GM18868 (cell line): ENCODE results near the gene ZNF586.
"Not testable (repeated sequence)": the region's sequence is repeated elsewhere in the genome, so short reads cannot be mapped to it uniquely, and the experiment has no call there.

Experiments used
- ATAC-seq: cut with Tn5 transposase; IDR thresholded peaks from one replicate; pipeline ENCODE4 v1.9.1; 2021; ENCODE audit warnings: mild to moderate bottlenecking, moderate library complexity; ENCODE audit not compliant: unreplicated experiment

Gene ZNF586

DNA sequence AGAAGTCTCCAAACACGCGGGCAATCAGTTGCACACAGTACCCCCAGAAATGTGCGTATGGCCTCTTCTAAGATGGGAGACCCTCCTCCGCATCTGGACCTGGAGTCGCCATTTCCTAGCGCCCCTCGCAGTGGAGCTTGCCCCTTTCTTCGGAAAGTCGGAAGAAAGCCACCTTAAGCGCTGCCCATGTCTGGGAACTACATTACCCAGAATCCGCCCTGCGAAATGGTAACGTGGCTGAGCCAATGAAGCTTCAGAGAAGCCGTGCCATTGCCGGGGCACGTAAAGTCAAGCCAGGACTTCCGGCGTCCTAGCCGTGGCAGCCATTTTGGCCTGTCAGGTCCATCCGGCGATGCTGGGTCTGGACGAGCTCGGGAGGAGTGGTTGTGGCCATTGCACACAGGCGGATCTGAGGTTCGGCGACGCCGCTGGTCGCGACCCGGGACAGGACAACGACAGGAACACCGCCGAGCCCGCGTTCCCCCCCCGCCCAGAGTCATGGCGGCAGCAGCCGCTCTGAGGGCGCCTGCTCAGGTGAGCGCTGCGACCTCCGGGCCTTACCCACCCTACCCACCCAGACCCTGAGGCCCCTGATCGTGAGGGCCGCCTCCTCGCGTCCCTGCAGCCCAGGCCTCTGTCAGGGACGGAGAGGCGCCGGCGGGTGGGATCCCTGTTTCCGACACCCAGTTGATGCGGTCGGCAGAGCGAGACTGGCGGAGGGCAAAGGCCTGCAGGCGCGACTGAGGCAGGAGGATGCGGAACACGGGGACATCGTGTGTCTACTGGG, at the start of gene ZNF586:
Gene ZNF586 (plus strand): TSS at position 332 of the 787 bp plus-strand sequence. CDS start 167 bp downstream, at position 499.
- ATAC-seq: peak; percentile 99

DNA sequence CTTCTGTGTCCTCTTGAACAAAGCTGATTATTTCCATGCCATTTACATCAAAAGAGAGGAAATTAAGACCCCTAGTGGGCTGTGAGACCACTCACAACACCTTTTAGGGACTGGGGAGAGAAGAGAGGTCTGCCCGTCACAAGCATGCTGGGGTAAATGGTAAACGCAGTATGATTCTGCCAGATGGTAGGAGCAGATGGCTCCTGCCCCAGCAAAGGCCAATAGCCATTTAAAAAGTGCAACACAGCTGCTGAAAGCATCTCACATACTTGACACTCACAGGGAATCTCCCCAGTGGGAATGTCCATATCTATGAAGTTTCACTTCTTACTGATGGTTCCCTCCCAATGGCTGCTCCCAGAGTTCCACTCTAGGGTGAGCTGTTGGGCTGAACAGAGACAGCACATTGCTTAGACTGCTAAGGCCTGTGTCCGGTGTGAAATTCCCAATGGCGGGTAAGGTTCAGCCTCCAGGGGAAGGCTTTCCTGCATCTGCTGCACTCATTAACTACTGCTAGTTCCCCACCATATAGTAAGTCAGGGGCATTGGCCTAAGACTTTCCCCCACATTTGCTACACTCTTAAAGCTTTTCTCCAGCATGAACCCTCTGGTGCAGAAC, 49.5 kb upstream of the ZNF586 start:
- no peak for ATAC-seq

DNA sequence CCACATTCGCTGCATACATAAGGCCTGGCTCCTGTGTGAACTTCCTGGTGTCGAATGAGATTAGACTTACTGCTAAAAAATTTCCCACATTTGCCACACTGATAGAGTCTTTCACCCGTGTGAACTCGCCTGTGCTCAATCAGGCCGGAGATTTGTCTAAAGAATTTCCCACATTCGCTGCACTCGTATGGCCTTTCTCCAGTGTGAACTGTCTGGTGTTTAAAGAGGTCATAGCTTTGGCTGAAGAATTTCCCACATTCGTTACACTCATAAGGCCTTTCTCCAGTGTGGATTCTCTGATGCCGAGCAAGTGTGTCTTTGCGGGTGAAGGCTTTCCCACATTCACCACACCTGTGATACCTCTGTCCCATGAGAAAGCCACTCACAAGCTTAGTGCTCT, 48.6 kb upstream of the ZNF586 start:
- ATAC-seq: no peak

DNA sequence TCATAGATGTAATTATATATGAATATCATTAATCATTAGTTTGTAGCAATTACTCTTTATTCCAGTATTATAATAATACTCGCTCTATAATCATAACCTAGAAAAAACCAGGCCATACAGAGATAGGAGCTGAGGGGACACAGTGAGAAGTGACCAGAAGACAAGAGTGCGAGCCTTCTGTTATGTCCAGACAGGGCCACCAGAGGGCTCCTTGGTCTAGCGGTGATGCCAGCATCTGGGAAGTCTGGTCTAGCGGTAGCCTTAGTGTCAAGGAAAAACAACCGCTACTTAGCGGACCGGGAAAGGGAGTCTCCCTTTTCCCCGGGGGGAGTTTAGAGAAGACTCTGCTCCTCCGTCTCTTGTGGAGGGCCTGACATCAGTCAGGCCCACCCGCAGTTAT, 31.2 kb upstream of the ZNF586 start:
- ATAC-seq: not testable (repeated sequence)

DNA sequence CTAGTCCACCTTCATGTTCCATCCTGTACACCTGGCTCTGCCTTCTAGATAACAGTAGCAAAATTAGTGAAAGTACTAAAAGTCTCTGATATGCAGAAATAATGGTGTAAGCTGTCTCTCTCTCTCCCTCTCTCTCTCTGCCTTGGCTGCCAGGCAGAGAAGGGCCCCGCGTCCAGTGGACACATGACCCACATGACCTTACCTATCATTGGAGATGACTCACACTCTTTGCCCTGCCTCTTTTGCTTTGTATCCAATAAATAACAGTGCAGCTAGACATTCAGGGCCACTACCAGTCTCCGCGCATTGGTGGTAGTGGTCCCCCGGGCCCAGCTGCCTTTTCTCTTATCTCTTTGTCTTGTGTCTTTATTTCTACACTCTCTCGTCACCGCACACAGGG, 30.7 kb upstream of the ZNF586 start:
- ATAC-seq: not testable (repeated sequence)

DNA sequence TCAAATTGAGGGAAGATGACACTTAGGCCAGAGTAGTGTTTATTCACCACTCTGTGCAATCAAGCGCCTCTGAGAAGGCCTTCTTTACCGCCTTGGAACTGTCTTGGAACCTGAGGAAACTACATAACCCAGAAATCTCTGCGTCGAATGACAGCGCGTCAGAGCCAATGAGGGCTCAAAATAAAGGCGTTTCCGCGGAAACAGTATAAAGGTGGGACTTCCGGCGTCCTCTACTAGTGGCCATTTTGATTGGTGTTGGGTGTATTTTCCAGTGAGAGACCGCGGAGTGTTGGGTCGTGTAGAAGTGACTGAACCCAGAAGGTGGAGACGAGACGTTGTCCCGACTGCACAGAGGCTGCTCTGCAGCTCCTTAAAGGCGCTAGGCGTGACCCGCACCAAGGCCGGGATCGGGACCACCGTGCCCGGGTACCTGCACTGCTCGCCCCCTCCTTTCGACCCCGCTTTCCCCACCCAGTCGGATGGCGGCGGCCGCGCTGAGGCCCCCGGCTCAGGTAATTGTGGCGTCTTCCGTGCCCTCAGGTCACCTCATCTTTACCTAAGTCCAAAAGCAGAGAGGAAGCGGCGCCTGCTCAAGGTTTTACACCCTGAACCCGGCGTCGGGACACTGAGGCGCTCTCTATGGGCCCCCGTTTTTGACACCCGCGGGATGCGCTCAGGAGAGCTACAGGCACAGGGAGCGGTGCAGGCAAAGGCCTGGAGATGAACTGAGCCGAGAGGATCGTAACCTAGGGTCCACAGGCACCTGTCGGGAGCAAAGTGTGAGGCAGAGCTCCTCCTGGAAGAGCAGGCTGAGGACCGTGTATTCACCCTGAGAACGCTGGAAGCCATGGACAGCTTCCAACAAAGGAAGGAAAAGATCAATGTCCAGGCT, 22.6 kb upstream of the ZNF586 start, which contains the start of gene ZNF776:
Gene ZNF776 (plus strand): TSS at position 236 of the 892 bp plus-strand sequence. CDS start 244 bp downstream, at position 480.
- peak; percentile 96 for ATAC-seq

DNA sequence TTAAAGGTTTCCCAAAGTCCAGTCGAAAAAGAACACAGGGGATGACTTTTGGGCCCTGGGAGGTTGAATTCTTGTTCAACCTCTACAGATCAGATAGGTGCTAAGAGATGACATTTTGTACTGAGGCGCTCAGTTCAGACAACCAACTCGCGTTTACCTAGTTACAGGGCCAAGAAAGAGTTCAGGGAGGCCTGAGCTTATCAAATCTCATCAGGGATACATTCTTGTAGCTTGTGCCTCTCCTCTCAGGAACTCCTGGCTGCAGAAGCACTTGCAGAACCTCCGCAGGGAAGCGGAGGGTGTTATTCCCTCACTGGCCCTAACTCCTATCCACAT, 22.0 kb upstream of the ZNF586 start:
- ATAC-seq: no peak

DNA sequence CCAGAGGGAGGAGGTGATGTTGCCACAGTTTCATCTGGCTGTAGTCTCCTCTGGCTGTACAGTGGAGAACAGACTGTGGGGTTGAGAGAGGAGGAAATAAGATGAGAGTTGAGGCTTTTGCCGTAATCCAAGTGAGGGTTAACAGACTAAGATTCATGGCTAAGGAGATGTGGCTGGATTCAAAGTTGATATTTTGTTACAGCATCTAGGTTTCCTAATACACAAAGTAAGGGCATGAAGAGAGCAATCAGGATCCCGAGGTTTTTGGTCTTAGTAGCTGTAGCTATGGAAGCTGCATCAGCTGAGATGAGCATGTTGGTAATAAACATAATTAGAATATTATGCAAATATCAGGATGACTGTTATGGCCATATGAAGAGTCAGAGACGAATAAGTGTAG, 21.4 kb upstream of the ZNF586 start:
- ATAC-seq: no peak

DNA sequence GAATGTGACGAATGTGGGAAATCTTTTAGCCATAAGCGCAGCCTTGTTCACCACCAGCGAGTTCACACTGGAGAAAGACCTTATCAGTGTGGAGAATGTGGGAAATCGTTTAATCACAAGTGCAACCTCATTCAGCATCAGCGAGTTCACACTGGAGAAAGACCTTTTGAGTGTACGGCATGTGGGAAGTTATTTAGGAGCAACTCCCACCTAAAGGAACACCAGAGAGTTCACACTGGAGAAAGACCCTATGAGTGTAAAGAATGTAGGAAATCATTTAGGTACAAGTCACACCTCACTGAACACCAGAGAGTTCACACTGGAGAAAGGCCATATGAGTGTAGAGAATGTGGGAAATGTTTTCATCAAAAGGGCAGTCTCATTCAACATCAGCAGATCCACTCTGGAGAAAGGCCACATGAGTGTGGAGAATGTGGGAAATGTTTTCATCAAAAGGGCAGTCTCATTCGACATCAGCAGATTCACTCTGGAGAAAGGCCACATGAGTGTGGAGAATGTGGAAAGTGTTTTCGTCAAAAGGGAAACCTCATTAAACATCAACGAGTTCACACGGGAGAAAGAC, 15.3 kb upstream of the ZNF586 start:
- no peak for ATAC-seq

DNA sequence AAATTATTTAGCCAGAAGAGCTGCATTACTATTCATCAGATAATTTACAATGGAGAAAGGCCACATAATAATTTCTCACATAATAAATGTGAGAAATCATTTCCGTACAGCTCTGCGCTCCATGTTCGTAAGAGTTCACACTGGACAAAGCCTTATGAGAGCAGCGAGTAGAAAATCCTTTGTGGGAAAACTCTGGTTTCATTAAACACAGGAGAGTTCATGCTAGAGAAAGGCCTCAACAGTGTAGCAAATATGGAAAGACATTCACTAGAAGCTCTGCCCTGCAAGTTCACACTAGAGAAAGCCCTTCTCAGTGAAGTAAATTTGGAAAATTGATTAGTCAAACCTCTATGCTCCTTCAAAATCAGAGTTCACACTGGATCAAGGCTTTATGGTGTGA, 14.4 kb upstream of the ZNF586 start:
- no peak for ATAC-seq

DNA sequence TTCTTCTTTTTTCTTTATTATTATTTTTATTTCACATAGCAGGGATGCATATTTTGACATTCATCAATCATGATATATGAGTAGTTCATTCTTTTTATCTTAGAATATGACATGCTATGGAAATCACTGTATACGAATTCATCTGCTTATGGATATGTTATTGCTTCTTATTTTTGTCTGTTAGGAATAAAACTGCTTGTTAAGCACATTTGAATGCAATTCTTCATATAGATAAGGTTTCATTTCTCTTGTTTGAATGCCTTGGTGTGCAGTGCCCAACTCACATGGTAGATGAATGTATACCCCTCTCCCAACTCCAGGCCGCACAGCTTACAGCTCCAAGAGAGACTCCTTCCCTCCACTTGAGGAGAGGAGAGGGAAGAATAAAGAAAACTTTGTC, 11.5 kb upstream of the ZNF586 start:
- ATAC-seq: no peak

DNA sequence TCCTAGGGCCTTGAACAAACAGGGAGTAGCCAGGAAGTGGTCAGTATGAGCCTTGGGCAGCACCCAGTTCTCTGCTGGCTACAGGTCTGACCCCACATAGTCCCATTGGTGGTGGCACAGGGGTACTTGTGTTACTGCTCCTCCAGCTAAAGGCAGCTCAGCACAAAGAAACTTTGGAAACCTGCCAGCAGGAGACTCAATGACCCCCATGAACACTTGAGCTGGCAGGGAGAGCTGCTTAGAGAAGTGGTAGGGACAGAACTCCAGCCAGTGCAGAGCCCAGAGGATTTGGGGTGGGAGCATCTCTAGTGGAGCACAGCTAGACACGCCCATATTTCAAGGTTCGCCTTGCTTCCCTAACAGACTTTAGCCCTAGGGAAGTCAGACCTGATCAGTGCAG, 10.4 kb upstream of the ZNF586 start:
- ATAC-seq: no peak

DNA sequence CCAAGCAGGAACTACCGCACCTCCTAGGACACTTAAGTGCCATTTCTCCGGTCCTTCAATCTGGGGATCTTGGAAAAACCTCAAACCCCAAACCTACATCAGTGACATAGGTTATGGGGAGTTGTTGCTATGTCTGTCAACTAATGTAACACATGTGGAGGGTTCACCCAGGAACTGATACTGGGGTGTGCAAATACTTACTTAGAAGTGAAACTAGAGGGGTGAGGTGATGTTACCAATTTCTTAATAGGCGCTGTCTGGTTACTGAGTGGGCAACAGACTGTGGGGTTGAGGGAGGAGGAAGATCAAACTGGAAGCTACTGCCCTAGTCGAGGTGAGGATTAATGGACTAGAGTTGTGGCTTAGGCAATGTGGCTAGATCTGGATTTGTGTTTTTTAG, 1.9 kb downstream of the ZNF586 start:
- ATAC-seq: no peak

DNA sequence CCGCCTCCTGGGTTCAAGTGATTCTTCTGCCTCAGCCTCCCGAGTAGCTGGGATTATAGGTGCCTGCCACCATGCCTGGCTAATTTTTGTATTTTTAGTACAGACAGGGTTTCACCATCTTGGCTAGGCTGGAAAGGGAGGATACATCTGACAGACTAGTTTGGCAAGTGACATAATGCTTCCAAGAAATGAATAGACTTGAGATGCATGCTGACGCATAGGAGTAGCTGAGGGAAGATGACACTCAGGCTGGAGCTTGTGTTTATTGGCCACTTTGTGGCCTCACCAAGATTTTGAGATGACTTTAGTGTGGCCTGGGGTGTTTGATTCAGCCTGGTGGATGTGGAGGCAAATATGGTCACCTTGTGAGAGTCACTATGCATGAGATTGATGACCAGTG, 4.0 kb downstream of the ZNF586 start:
- no peak for ATAC-seq

DNA sequence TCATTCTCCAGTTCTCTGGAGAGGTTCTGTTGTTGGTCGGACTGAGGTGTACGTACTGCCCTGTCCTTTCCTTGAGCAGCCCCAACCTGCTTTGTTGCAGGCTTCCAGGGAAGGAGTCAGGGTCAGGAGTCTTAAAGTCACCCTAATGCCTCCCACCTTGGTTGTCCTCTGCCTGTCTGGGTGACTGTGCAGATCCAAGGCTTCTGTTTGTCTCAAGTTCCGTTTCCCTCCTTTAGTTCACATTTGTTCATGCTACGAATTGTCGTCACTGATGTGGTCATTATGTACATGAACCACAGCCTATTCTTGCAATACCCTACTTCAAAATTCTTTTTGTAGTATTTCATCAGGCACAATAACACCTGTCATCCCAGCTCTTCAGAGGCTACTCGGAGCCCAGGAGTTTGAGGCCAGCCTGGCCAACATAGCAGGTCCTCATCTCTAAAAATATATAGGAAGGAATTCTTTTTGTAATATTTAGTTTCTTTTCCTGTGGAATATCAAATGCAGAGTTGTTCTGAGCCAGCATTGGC, 7.4 kb downstream of the ZNF586 start:
- ATAC-seq: no peak

DNA sequence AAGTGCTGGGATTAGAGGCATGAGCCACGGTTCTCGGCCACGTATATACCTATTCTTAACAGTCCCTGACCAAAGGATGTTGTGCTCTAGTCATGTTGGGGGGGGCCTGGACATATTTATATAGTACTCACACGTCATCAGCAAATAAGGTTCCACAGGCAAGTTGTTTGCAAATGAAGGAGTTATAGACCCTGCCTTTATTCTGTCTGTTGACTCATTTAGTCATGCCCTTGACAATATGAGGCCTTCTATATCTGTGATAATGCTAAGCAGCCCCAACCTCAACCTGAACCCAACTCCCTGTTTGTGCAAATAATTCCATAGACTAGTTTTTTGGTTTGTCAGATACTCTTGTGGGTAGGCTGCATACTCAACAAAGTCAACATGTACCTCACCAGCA, 8.9 kb downstream of the ZNF586 start:
- no peak for ATAC-seq

DNA sequence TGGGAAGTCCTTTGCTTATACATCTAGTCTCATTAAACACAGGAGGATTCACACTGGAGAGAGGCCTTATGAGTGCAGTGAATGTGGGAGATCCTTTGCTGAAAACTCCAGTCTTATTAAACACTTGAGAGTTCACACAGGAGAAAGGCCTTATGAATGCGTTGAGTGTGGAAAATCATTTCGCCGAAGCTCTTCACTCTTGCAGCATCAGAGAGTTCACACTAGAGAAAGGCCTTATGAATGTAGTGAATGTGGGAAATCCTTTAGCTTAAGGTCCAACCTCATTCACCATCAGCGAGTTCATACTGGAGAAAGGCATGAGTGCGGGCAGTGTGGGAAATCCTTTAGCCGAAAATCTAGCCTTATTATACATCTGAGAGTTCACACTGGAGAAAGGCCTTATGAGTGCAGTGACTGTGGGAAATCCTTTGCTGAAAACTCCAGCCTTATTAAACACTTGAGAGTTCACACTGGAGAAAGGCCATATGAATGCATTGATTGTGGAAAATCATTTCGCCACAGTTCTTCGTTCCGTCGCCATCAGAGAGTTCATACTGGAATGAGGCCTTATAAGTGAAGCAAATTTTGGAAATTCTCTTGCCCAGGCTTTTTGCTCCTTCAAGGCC, 9.9 kb downstream of the ZNF586 start:
- no peak for ATAC-seq

DNA sequence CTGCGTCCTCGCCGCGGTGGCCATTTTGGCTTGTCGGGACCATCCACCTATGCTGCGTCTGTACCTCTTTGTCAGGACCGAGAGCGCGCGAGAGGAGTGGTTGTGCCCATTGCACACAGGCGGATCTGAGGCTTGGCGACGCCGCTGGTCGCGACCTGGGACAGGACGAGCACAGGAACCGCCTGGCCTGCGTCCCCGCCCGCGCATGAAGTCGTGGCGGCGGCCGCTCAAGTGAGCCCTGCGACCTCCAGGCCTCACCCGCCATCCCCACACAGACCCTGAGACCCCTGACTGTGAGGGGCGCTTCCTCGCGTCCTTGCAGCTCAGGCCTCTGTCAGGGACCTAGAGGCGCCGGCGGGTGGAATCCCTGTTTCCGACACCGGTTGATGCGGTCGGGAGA, 16.8 kb downstream of the ZNF586 start:
- no peak for ATAC-seq

DNA sequence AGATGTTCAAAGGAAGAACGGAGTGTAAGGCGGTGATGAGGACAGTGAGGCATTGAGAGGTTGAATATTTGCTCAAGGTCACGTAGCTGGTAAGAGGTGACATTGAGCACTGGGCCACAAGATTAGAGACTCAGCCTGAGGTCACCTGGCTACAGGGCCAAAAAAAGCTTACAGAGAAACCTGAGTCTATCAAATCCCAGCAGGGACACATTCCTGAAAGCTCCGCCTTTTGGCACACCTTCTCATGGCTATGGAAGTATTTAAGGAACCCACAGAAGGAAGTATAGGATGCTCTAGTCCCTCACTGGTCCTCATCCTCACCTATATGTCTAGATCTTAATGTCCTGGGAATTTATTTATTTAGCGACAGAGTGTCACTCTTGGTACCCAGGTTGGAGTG, 17.4 kb downstream of the ZNF586 start:
- ATAC-seq: no peak

DNA sequence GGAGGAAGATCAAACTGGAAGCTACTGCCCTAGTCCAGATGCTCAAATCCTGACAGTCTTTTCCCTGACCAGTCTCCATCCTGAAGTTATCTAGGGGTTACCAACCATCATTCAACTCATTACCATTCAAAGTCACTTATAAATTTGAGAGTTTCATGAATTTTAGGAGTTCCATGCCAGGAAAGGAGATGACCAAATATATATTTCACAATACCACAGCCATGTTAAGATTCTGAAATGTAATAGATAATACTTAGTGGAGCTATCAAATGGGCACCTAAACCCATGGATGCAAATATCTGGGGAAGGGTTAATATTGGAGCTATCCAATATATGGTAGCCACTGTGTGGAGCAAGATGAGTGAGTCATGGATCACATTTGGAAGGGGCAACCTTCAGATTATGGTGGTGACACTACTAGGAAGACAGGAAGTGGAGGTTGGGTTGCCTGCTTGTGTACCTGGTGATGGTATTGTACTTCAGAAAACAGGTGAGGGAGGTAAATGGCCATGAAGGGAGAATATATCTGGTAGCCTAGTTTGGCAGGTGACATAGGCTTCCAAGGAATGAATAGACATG, 18.7 kb downstream of the ZNF586 start:
- no peak for ATAC-seq
